DOHH2 (cell line): ENCODE results near the gene RHOC.

Experiments used
- CTCF ChIP-seq: fragments of 200-600 bp; sonication (generic); IDR thresholded peaks from one replicate; pipeline ENCODE4 v1.5.1; 2014; ENCODE audit warnings: antibody characterized with exemption, mild to moderate bottlenecking, low read depth, low read length; ENCODE audit not compliant: poor library complexity, severe bottlenecking
- EZH2phosphoT487 ChIP-seq: fragments of 200-600 bp; sonication (generic); IDR thresholded peaks from 2 replicates; pipeline ENCODE4 v1.6.1; 2017; ENCODE audit warnings: borderline replicate concordance, mild to moderate bottlenecking, antibody characterized with exemption, low read length, moderate library complexity, mixed read lengths

DNA sequence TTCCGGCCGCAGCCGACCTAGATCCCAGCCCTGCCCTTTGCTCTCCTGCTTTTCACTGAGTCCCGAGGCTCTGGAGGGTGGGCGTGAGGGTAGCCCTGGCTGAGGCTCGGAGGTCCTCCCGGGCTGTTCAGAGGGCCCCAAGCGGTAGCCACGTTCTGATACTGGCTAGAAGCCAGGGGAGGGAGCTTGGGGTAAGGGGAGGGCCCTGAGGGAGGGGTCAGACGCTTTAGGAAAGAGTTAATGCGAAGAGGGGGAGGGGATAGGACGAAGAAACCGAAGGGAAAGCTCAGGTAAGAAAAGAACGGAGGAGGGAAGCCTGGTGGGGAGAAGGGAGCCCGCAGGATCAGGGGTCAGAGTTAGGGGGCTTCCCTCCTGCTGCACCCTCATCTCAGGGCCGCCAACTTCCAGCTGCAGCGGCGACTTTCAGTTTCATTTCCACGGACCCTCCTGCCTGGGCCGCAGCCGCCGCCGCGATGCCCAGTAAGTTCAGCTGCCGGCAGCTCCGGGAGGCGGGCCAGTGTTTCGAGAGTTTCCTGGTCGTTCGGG lies 32.4 kb downstream of the RHOC start, which contains the start of gene MOV10:
- TF ChIP-seq CTCF (no peak), EZH2phosphoT487 (no peak)
